Measurements from ENCODE around the gene HS2ST1.

- TF ChIP-seq EZH2 (IDR thresholded peaks at IDR 0.05; ENCODE audit: insufficient read depth, poor library complexity, severe bottlenecking) (no peak), EZH2phosphoT487 (IDR thresholded peaks at IDR 0.05; ENCODE audit: insufficient read depth, low read depth) (no peak)
Observed at GRCh38 chr1:87147851-87148250, 233.4 kb downstream of the HS2ST1 start.

All from GM23248 (cell line).